ENCODE measurements around the gene COBL.

DNA sequence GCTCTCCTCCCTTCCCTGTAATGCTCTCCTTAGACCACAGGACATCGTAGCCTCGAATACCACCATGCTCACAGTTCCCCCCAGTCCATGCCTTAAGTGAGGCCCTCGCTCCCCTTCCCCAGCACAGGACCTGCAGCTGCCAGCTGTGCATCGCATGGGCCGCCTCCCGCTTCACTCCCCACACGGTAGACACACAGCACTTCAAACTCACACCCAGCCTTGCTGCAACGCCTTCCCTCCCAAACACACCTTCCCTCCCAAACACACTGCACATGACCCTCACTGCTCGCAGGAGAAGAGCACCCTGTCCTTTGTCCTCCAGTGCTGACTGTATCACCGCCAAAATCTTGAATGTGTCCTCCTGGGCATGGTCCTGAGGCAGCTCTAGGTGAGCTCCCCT is 42.6 kb downstream of the COBL start:
- TF ChIP-seq EZH2 (IDR thresholded peaks at IDR 0.05; ENCODE audit: insufficient read depth, poor library complexity, severe bottlenecking) (no peak), EZH2phosphoT487 (IDR thresholded peaks at IDR 0.05; ENCODE audit: insufficient read depth, low read depth) (no peak)

Measured in GM23248 (cell line).